Type B pancreatic cell (in vitro differentiated cells): ENCODE data around the gene PVALEF. TPM values are rescaled to one million over a fixed set of nuclear protein-coding genes. Genes with fewer than 3 reads are reported as not detected.

ENCODE experiments used
- DNase-seq: peaks from one replicate; pipeline ENCODE4 v3.0.0; 2021; ENCODE audit warnings: mixed read lengths; ENCODE audit not compliant: unreplicated experiment; ENCODE audit errors: extremely low spot score
- H3K27ac Mint-ChIP-seq: 2 replicates; pipeline ENCODE4 v1.8.0; 2021; ENCODE audit warnings: mild to moderate bottlenecking, mixed read lengths
- H3K27me3 Mint-ChIP-seq: 2 replicates; pipeline ENCODE4 v1.8.0; 2021; ENCODE audit warnings: mixed read lengths
- H3K36me3 Mint-ChIP-seq: 2 replicates; pipeline ENCODE4 v1.8.0; 2021; ENCODE audit warnings: mixed read lengths
- H3K4me1 Mint-ChIP-seq: one replicate; pipeline ENCODE4 v1.8.0; 2021; ENCODE audit warnings: mixed read lengths; ENCODE audit not compliant: unreplicated experiment
- H3K4me3 Mint-ChIP-seq: 2 replicates; pipeline ENCODE4 v1.8.0; 2021; ENCODE audit warnings: mild to moderate bottlenecking, mixed read lengths
- H3K9me3 Mint-ChIP-seq: 2 replicates; pipeline ENCODE4 v1.8.0; 2021; ENCODE audit warnings: mixed read lengths
- CTCF ChIP-seq: fragments of 200-600 bp; sonication (generic); conservative IDR thresholded peaks from 2 replicates; pipeline ENCODE4 v1.5.0; 2021; ENCODE audit warnings: antibody characterized with exemption, mild to moderate bottlenecking
- total RNA-seq: library from RNA; stranded (reverse); gene quantifications from 2 replicates; pipeline ENCODE4 v1.2.1, GENCODE V29; 2021; ENCODE audit warnings: low replicate concordance

The PVALEF gene
- total RNA-seq, 1 donor from 2014 or later: not detected

GRCh38 chr17:81139428-81139827 is 25.9 kb upstream of the PVALEF start:
- TF ChIP-seq CTCF: no peak
- Mint-ChIP-seq H3K27ac (peak overlapping the region; percentile 58), H3K4me1 (no peaks in the 10 kb centered on the region), H3K36me3 (no peaks in the 10 kb centered on the region), H3K27me3 (no peaks in the 10 kb centered on the region), H3K9me3 (no peaks in the 10 kb centered on the region), H3K4me3 (no peak overlapping the region)
- no peak for DNase-seq

- DNase-seq: no peak
- no peaks in the 10 kb centered on the region for H3K9me3 Mint-ChIP-seq
- H3K36me3 Mint-ChIP-seq: no peaks in the 10 kb centered on the region
- H3K27me3 Mint-ChIP-seq: no peaks in the 10 kb centered on the region
- no peaks in the 10 kb centered on the region for H3K4me1 Mint-ChIP-seq
- TF ChIP-seq CTCF: no peak
- no peak overlapping the region for H3K4me3 Mint-ChIP-seq
- H3K27ac Mint-ChIP-seq: no peak overlapping the region
These were observed 25.3 kb upstream of the PVALEF start for GRCh38 chr17:81140018-81140417.

- H3K4me3 Mint-ChIP-seq: no peak overlapping the region
These were observed 24.6 kb upstream of the PVALEF start for GRCh38 chr17:81140695-81141094.

GRCh38 chr17:81142301-81143199 is 22.8 kb upstream of the PVALEF start:
- H3K36me3 Mint-ChIP-seq: no peaks in the 10 kb centered on the region
- H3K9me3 Mint-ChIP-seq: no peaks in the 10 kb centered on the region
- peak; percentile 80 for TF ChIP-seq CTCF
- H3K4me3 Mint-ChIP-seq: no peak overlapping the region
- H3K27ac Mint-ChIP-seq: no peak overlapping the region
- no peaks in the 10 kb centered on the region for H3K4me1 Mint-ChIP-seq
- no peak for DNase-seq
- H3K27me3 Mint-ChIP-seq: no peaks in the 10 kb centered on the region

More at GRCh38 chr17:81140695-81141094, 24.6 kb upstream of the PVALEF start:
- Mint-ChIP-seq H3K9me3 (no peaks in the 10 kb centered on the region), H3K27me3 (no peaks in the 10 kb centered on the region), H3K36me3 (no peaks in the 10 kb centered on the region), H3K4me1 (no peaks in the 10 kb centered on the region), H3K27ac (no peak overlapping the region)
- no peak for TF ChIP-seq CTCF
- DNase-seq: no peak

GRCh38 chr17:81143200-81143527 is 22.1 kb upstream of the PVALEF start:
- no peaks in the 10 kb centered on the region for H3K9me3 Mint-ChIP-seq
- H3K36me3 Mint-ChIP-seq: no peaks in the 10 kb centered on the region
- DNase-seq: no peak
- no peak for TF ChIP-seq CTCF
- H3K27ac Mint-ChIP-seq: no peak overlapping the region
- H3K4me3 Mint-ChIP-seq: no peak overlapping the region
- H3K27me3 Mint-ChIP-seq: no peaks in the 10 kb centered on the region
- H3K4me1 Mint-ChIP-seq: no peaks in the 10 kb centered on the region
